Amniotic stem cell (primary cell): ENCODE data around the gene ITGB8.

Experiments
- DNase-seq: peaks from one replicate; lab custom pipeline; 2025; lab: John Stamatoyannopoulos, UW

The ITGB8 gene

GRCh38 chr7:20430664-20431063, 100.0 kb downstream of the ITGB8 start:
- no peak for DNase-seq

GRCh38 chr7:20431146-20431545, 100.4 kb downstream of the ITGB8 start:
- no peak for DNase-seq

- no peak for DNase-seq
Observed at GRCh38 chr7:20432071-20432470, 101.4 kb downstream of the ITGB8 start.

- no peak for DNase-seq
Observed at GRCh38 chr7:20435305-20435704, 104.6 kb downstream of the ITGB8 start.

GRCh38 chr7:20438248-20438647, 107.5 kb downstream of the ITGB8 start:
- no peak for DNase-seq

GRCh38 chr7:20438694-20439376, 108.1 kb downstream of the ITGB8 start:
- DNase-seq, result no peak

GRCh38 chr7:20439416-20440185, 108.9 kb downstream of the ITGB8 start:
- no peak for DNase-seq

- DNase-seq, result no peak
Observed at GRCh38 chr7:20440472-20441105, 109.9 kb downstream of the ITGB8 start.

- no peak for DNase-seq
Observed at GRCh38 chr7:20441346-20441745, 110.6 kb downstream of the ITGB8 start.

GRCh38 chr7:20441991-20442441, 111.3 kb downstream of the ITGB8 start:
- DNase-seq, result no peak

GRCh38 chr7:20442951-20443350, 112.3 kb downstream of the ITGB8 start:
- DNase-seq, result no peak

- DNase-seq, result no peak
Observed at GRCh38 chr7:20444030-20444800, 113.5 kb downstream of the ITGB8 start.

GRCh38 chr7:20447021-20447650, 116.4 kb downstream of the ITGB8 start:
- DNase-seq, result no peak

- no peak for DNase-seq
Observed at GRCh38 chr7:20449176-20449575, 118.5 kb downstream of the ITGB8 start.

- no peak for DNase-seq
Observed at GRCh38 chr7:20450536-20450935, 119.8 kb downstream of the ITGB8 start.

GRCh38 chr7:20454202-20454601, 123.5 kb downstream of the ITGB8 start:
- DNase-seq, result no peak

- no peak for DNase-seq
Observed at GRCh38 chr7:20456701-20457100, 126.0 kb downstream of the ITGB8 start.

- DNase-seq, result no peak
Observed at GRCh38 chr7:20458521-20458920, 127.8 kb downstream of the ITGB8 start.

GRCh38 chr7:20459419-20459818, 128.7 kb downstream of the ITGB8 start:
- no peak for DNase-seq

- no peak for DNase-seq
Observed at GRCh38 chr7:20464891-20465290, 134.2 kb downstream of the ITGB8 start.
